Measurements from ENCODE around the gene GPC5. TPM values are rescaled to one million over a fixed set of nuclear protein-coding genes. Genes with fewer than 3 reads are reported as not detected.

Gene GPC5
- total and polyA plus RNA-seq, 9 of the 15 experiments (the other 6 are each of a cell fraction or from before 2014, with no cell fraction given), result 0.18 to 0.27 TPM; not detected in 7

DNA sequence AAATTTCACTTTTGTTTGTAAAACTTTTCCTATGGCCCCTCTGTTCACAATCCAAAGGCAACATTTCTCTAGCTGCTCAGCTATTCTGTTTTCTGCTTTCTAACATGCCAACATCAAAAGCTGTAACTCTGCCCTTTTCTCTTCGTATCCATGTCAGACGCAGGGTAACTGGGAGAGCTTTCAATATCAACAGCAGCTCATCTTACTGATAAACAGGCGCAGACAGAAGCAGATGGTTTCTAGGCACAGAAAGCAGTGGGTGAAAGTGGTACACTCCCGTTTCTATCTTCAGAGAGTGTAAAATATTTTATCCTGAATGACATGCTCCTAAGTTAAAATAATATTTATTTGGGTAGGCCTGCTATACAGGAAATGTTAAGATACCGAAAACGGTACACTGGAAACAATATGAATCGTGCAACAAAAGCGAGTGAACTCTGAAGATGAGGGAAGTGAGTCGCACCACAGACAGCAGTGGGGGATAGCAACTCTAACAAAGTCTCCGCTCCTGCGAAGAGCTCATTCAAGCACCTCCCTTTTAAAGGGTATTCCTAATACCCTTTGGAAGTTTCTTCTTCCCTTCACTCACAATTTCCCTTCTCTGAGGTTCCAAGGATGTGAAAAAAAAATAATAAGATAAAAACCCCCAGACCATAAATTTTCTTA, 798.3 kb downstream of the GPC5 start (continued):
- TF ChIP-seq, protein P1, sequence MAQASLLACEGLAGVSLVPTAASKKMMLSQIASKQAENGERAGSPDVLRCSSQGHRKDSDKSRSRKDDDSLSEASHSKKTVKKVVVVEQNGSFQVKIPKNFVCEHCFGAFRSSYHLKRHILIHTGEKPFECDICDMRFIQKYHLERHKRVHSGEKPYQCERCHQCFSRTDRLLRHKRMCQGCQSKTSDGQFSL (CRISPR knock-in tag; IDR thresholded peaks at IDR 0.05), result no peak
- TF ChIP-seq, protein P1 (tag; IDR thresholded peaks at IDR 0.05), result no peak
- no peak for TF ChIP-seq EHMT2 (IDR thresholded peaks at IDR 0.05)
- TF ChIP-seq, protein P2, sequence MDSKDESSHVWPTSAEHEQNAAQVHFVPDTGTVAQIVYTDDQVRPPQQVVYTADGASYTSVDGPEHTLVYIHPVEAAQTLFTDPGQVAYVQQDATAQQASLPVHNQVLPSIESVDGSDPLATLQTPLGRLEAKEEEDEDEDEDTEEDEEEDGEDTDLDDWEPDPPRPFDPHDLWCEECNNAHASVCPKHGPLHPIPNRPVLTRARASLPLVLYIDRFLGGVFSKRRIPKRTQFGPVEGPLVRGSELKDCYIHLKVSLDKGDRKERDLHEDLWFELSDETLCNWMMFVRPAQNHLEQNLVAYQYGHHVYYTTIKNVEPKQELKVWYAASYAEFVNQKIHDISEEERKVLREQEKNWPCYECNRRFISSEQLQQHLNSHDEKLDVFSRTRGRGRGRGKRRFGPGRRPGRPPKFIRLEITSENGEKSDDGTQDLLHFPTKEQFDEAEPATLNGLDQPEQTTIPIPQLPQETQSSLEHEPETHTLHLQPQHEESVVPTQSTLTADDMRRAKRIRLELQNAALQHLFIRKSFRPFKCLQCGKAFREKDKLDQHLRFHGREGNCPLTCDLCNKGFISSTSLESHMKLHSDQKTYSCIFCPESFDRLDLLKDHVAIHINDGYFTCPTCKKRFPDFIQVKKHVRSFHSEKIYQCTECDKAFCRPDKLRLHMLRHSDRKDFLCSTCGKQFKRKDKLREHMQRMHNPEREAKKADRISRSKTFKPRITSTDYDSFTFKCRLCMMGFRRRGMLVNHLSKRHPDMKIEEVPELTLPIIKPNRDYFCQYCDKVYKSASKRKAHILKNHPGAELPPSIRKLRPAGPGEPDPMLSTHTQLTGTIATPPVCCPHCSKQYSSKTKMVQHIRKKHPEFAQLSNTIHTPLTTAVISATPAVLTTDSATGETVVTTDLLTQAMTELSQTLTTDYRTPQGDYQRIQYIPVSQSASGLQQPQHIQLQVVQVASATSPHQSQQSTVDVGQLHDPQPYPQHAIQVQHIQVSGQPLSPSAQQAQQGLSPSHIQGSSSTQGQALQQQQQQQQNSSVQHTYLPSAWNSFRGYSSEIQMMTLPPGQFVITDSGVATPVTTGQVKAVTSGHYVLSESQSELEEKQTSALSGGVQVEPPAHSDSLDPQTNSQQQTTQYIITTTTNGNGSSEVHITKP (IDR thresholded peaks at IDR 0.05; ENCODE audit: partially characterized antibody), result no peak

DNA sequence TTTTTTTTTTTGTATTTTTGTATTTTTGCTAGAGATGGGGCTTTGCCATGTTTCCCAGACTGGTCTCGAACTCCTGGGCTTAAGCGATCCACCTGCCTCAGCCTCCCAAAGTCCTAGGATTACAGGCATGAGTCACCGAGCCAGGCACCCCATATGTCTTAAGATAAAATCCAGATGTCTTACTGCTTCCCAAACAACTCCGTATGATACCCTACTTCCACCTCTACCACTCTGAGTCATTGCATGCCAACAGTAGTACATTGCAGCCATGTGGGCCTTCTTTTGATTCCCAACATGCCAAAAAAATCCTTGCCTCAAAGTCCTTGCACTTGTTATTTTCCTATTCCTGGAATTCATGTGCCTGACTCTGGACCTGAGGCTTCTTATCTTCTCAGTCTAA, 799.2 kb downstream of the GPC5 start:
- no peak overlapping the region for H3K27ac ChIP-seq (ENCODE audit: extremely low read depth, low read depth, low read length)
- H3K4me1 ChIP-seq (replicated peaks in 1 of 2; ENCODE audit: control insufficient read depth in 2 of 2, insufficient read depth in 2 of 2, low read length in 2 of 2), result no peaks in the 10 kb centered on the region
- ChIA-PET POLR2A (no interaction called here), CTCF (ENCODE audit: low intra/inter-chr PET ratio) (no interaction called here)
- H2AFZ ChIP-seq (ENCODE audit: low read depth, low read length), result no peak overlapping the region
- DNase-seq (ENCODE audit: extremely low read depth in 1 of 4, low spot score in 3 of 4) (no peak), ATAC-seq (no peak), FAIRE-seq (no peak)
- intact Hi-C loops (cut with micrococcal nuclease) (no loop called here), in situ Hi-C loops (cut with MboI) (loop anchor here (25.0 kb wide), 1 partner anchor 335 kb away; no protein-coding TSS in a partner anchor)
- BruUV-seq (replicated peaks), result no TSS peak
- no peak overlapping the region for H3K9ac ChIP-seq (ENCODE audit: insufficient read depth in 1 of 2, low read depth in 2 of 2, low read length in 2 of 2)
- no peaks in the 10 kb centered on the region for H3K27me3 ChIP-seq (ENCODE audit: control insufficient read depth in 2 of 2, insufficient read depth in 2 of 2, low read length in 2 of 2)
- H3K36me3 ChIP-seq (ENCODE audit: control insufficient read depth, insufficient read depth, low read length), result no peaks in the 10 kb centered on the region
- no peak overlapping the region for H3K4me2 ChIP-seq (ENCODE audit: insufficient read depth, low read length)
- no peaks in the 10 kb centered on the region for H3K79me2 ChIP-seq (ENCODE audit: control insufficient read depth, insufficient read depth, low read length)
- H3K9me3 ChIP-seq (replicated peaks; ENCODE audit: control insufficient read depth, insufficient read depth, low read depth, low read length), result no peaks in the 10 kb centered on the region
- H3K4me3 ChIP-seq, result no peak overlapping the region
- H3K9me1 ChIP-seq (ENCODE audit: control insufficient read depth, insufficient read depth, low read length), result no peaks in the 10 kb centered on the region
- 0% methylated on average over 3 of the region's 4 CpGs for WGBS (ENCODE audit: insufficient coverage, low coverage, missing lambda C conversion rate)
- no peaks in the 10 kb centered on the region for H4K20me1 ChIP-seq (replicated peaks; ENCODE audit: control insufficient read depth, insufficient read depth, low read length)
- TF ChIP-seq PYGO2 (tag; IDR thresholded peaks at IDR 0.05), result no peak
- TF ChIP-seq RBBP5 (IDR thresholded peaks at IDR 0.05; ENCODE audit: borderline replicate concordance, insufficient read depth, low read length, poor library complexity, severe bottlenecking), result no peak
- TF ChIP-seq, protein P3, sequence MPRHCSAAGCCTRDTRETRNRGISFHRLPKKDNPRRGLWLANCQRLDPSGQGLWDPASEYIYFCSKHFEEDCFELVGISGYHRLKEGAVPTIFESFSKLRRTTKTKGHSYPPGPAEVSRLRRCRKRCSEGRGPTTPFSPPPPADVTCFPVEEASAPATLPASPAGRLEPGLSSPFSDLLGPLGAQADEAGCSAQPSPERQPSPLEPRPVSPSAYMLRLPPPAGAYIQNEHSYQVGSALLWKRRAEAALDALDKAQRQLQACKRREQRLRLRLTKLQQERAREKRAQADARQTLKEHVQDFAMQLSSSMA (CRISPR knock-in tag; IDR thresholded peaks at IDR 0.05), result no peak
- TF ChIP-seq TGIF2 (CRISPR knock-in tag; IDR thresholded peaks at IDR 0.05), result no peak
- TF ChIP-seq ARID2 (IDR thresholded peaks at IDR 0.05), result no peak
- no peak for TF ChIP-seq PCBP1 (IDR thresholded peaks at IDR 0.05; ENCODE audit: low read depth, low read length, poor library complexity, severe bottlenecking)
- no peak for TF ChIP-seq ELF2 (CRISPR knock-in tag; IDR thresholded peaks at IDR 0.05)
- TF ChIP-seq KLF13 (tag; IDR thresholded peaks at IDR 0.05; ENCODE audit: borderline replicate concordance, low read depth), result no peak
- TF ChIP-seq BRD9 (IDR thresholded peaks at IDR 0.05; ENCODE audit: low read depth, partially characterized antibody), result no peak
- no peak for TF ChIP-seq KDM5B (IDR thresholded peaks at IDR 0.05; ENCODE audit: insufficient replicate concordance, low read depth, low read length)
- TF ChIP-seq PTRF (tag; IDR thresholded peaks at IDR 0.05), result no peak
- TF ChIP-seq SRSF3 (IDR thresholded peaks at IDR 0.05; ENCODE audit: insufficient read depth, low read length), result no peak
